SU-DHL-6 (cell line): ENCODE measurements around the gene MAN2A2.

Experiments used
- H2AFZ ChIP-seq: fragments of 200-600 bp; sonication (generic); 2 replicates; pipeline ENCODE4 v1.6.1; 2014; ENCODE audit warnings: low read depth, mild to moderate bottlenecking, moderate library complexity, mixed read lengths, antibody characterized with exemption, low read length; ENCODE audit not compliant: severe bottlenecking
- H3F3A ChIP-seq: fragments of 200-600 bp; shearing (Covaris generic); 2 replicates; pipeline ENCODE4 v1.6.0; 2016; ENCODE audit warnings: antibody characterized with exemption, mild to moderate bottlenecking; ENCODE audit not compliant: insufficient read depth
- H3K27ac ChIP-seq: fragments of 200-600 bp; sonication (generic); 2 replicates; pipeline ENCODE4 v1.5.1; 2016; ENCODE audit warnings: low read depth, mild to moderate bottlenecking, low read length, moderate library complexity, mixed read lengths
- H3K27me3 ChIP-seq: fragments of 200-600 bp; sonication (generic), shearing (Covaris generic); 2 replicates; pipeline ENCODE4 v1.6.0; 2014; ENCODE audit warnings: mild to moderate bottlenecking, low read length
- H3K36me3 ChIP-seq: fragments of 200-600 bp; sonication (generic); 2 replicates; pipeline ENCODE4 v1.6.1; 2014; ENCODE audit warnings: mild to moderate bottlenecking, low read length, mixed read lengths
- H3K4me2 ChIP-seq: fragments of 300-600, 200-600 bp; shearing (Covaris generic), sonication (generic); 2 replicates; pipeline ENCODE4 v1.6.0; 2014; ENCODE audit warnings: low read length, low read depth, mild to moderate bottlenecking; ENCODE audit not compliant: poor library complexity, severe bottlenecking
- H3K4me3 ChIP-seq: fragments of 200-600 bp; sonication (generic); 2 replicates; pipeline ENCODE4 v1.5.1; 2014; ENCODE audit warnings: antibody characterized with exemption, low read length, mild to moderate bottlenecking, mixed read lengths; ENCODE audit not compliant: insufficient read depth, poor library complexity, severe bottlenecking
- H3K79me2 ChIP-seq: fragments of 200-600 bp; sonication (generic); 2 replicates; pipeline ENCODE4 v1.6.1; 2014; ENCODE audit warnings: mild to moderate bottlenecking, low read length, moderate library complexity; ENCODE audit not compliant: insufficient read depth
- H3K9ac ChIP-seq: fragments of 200-600 bp; sonication (generic); 2 replicates; pipeline ENCODE4 v1.7.0; 2014; ENCODE audit warnings: mild to moderate bottlenecking, low read length
- H3K9me2 ChIP-seq: fragments of 200-600 bp; sonication (generic); replicated peaks from 2 replicates; pipeline ENCODE4 v1.6.1; 2014; ENCODE audit warnings: low read length; ENCODE audit not compliant: insufficient read depth
- H3K9me3 ChIP-seq: fragments of 200-600 bp; sonication (generic); 2 replicates; pipeline ENCODE4 v1.6.1; 2014; ENCODE audit warnings: low read length, mixed read lengths; ENCODE audit not compliant: insufficient read depth
- H4K20me1 ChIP-seq: fragments of 200-600 bp; sonication (generic); 2 replicates; pipeline ENCODE4 v1.6.1; 2014; ENCODE audit warnings: low read depth, mild to moderate bottlenecking, antibody characterized with exemption, low read length, moderate library complexity, mixed read lengths
- EZH2phosphoT487 ChIP-seq: fragments of 200-600 bp; sonication (generic), shearing (Covaris generic); conservative IDR thresholded peaks from 2 replicates; pipeline ENCODE4 v1.6.1; 2018; ENCODE audit warnings: mild to moderate bottlenecking, antibody characterized with exemption, low read length, moderate library complexity, mixed read lengths
- TF ChIP-seq, protein P1 (sequence below): fragments of 200-600 bp; sonication (generic); IDR thresholded peaks from one replicate; pipeline ENCODE4 v1.5.1; 2017; ENCODE audit warnings: antibody characterized with exemption, mild to moderate bottlenecking, low read length, moderate library complexity; ENCODE audit not compliant: insufficient read depth, poor library complexity, severe bottlenecking

Gene MAN2A2

GRCh38 chr15:90863987-90864386 lies 39.1 kb upstream of the MAN2A2 start:
- H3F3A ChIP-seq, result no peaks in the 10 kb centered on the region
- no peaks in the 10 kb centered on the region for H3K27me3 ChIP-seq
- H3K27ac ChIP-seq, result no peak overlapping the region
- H2AFZ ChIP-seq, result no peak overlapping the region
- no peaks in the 10 kb centered on the region for H3K9me2 ChIP-seq
- H4K20me1 ChIP-seq, result no peaks in the 10 kb centered on the region
- H3K9me3 ChIP-seq, result no peaks in the 10 kb centered on the region
- H3K79me2 ChIP-seq, result no peaks in the 10 kb centered on the region
- no peak overlapping the region for H3K9ac ChIP-seq
- H3K4me3 ChIP-seq, result no peak overlapping the region
- no peak overlapping the region for H3K4me2 ChIP-seq
- no peaks in the 10 kb centered on the region for H3K36me3 ChIP-seq
- TF ChIP-seq, protein P1, sequence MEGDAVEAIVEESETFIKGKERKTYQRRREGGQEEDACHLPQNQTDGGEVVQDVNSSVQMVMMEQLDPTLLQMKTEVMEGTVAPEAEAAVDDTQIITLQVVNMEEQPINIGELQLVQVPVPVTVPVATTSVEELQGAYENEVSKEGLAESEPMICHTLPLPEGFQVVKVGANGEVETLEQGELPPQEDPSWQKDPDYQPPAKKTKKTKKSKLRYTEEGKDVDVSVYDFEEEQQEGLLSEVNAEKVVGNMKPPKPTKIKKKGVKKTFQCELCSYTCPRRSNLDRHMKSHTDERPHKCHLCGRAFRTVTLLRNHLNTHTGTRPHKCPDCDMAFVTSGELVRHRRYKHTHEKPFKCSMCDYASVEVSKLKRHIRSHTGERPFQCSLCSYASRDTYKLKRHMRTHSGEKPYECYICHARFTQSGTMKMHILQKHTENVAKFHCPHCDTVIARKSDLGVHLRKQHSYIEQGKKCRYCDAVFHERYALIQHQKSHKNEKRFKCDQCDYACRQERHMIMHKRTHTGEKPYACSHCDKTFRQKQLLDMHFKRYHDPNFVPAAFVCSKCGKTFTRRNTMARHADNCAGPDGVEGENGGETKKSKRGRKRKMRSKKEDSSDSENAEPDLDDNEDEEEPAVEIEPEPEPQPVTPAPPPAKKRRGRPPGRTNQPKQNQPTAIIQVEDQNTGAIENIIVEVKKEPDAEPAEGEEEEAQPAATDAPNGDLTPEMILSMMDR, result no peak
- TF ChIP-seq EZH2phosphoT487, result no peak

- Histone ChIP-seq H3F3A (no peaks in the 10 kb centered on the region), H4K20me1 (no peaks in the 10 kb centered on the region), H2AFZ (no peak overlapping the region), H3K4me2 (no peak overlapping the region), H3K27me3 (no peaks in the 10 kb centered on the region), H3K9me3 (no peaks in the 10 kb centered on the region), H3K9ac (no peak overlapping the region), H3K79me2 (no peaks in the 10 kb centered on the region), H3K9me2 (no peaks in the 10 kb centered on the region), H3K36me3 (no peaks in the 10 kb centered on the region), H3K27ac (no peak overlapping the region), H3K4me3 (no peak overlapping the region)
- TF ChIP-seq EZH2phosphoT487, result no peak
- TF ChIP-seq, protein P1, result no peak
Measured at GRCh38 chr15:90864507-90864906, 38.6 kb upstream of the MAN2A2 start.

- TF ChIP-seq, protein P1, result no peak
- no peak for TF ChIP-seq EZH2phosphoT487
- no peak overlapping the region for H3K4me2 ChIP-seq
- H4K20me1 ChIP-seq, result no peaks in the 10 kb centered on the region
- H3K27ac ChIP-seq, result no peak overlapping the region
- no peaks in the 10 kb centered on the region for H3K79me2 ChIP-seq
- no peak overlapping the region for H2AFZ ChIP-seq
- H3F3A ChIP-seq, result no peaks in the 10 kb centered on the region
- H3K9ac ChIP-seq, result no peak overlapping the region
- no peak overlapping the region for H3K4me3 ChIP-seq
- no peaks in the 10 kb centered on the region for H3K27me3 ChIP-seq
- no peaks in the 10 kb centered on the region for H3K9me2 ChIP-seq
- H3K9me3 ChIP-seq, result no peaks in the 10 kb centered on the region
- H3K36me3 ChIP-seq, result no peaks in the 10 kb centered on the region
Measured at GRCh38 chr15:90865702-90866101, 37.4 kb upstream of the MAN2A2 start.
